NCI-H187 (cell line): Measurements from ENCODE around the gene OR5B12.
"Not testable (repeated sequence)": the region's sequence is repeated elsewhere in the genome, so short reads cannot be mapped to it uniquely, and the experiment has no call there.

Source experiments
- DNase-seq, 2 experiments: peaks; one replicate each; lab custom pipeline; 2025; lab: John Stamatoyannopoulos, UW

Gene OR5B12

GRCh38 chr11:58442136-58442535 lies at the start of gene OR5B12:
OR5B12 (minus strand) TSS chr11:58442236; CDS start chr11:58440151, 2,085 bp downstream.
- no peak for DNase-seq

GRCh38 chr11:58490827-58491226 lies 48.8 kb upstream of the OR5B12 start:
- no peak for DNase-seq

- DNase-seq: no peak
These were observed 45.1 kb upstream of the OR5B12 start for GRCh38 chr11:58487170-58487569.

GRCh38 chr11:58485961-58486360 lies 43.9 kb upstream of the OR5B12 start:
- no peak for DNase-seq

- DNase-seq: no peak
These were observed 29.9 kb upstream of the OR5B12 start for GRCh38 chr11:58471892-58472291.

GRCh38 chr11:58466293-58466692 lies 24.3 kb upstream of the OR5B12 start:
- DNase-seq: no peak

GRCh38 chr11:58465690-58466089 lies 23.7 kb upstream of the OR5B12 start:
- DNase-seq: no peak

- DNase-seq: no peak
These were observed 9.5 kb upstream of the OR5B12 start for GRCh38 chr11:58451585-58451984.

- DNase-seq: no peak
These were observed 4.3 kb upstream of the OR5B12 start for GRCh38 chr11:58446294-58446693.

- no peak for DNase-seq
These were observed 2.3 kb upstream of the OR5B12 start for GRCh38 chr11:58444300-58444699.

- DNase-seq: no peak
These were observed 3.5 kb downstream of the OR5B12 start for GRCh38 chr11:58438486-58438885.

- DNase-seq: no peak
These were observed 7.8 kb downstream of the OR5B12 start for GRCh38 chr11:58434217-58434616.

- no peak for DNase-seq
These were observed 8.3 kb downstream of the OR5B12 start for GRCh38 chr11:58433638-58434203.

- no peak for DNase-seq
These were observed 12.8 kb downstream of the OR5B12 start for GRCh38 chr11:58429273-58429672.

GRCh38 chr11:58428021-58428420 lies 14.0 kb downstream of the OR5B12 start, which contains the start of gene OR5B2:
OR5B2 (minus strand) TSS chr11:58428121; CDS start chr11:58423261, 4,860 bp downstream.
- no peak for DNase-seq

GRCh38 chr11:58406774-58407173 lies 35.3 kb downstream of the OR5B12 start, which contains the start of gene OR5B3:
OR5B3 (minus strand) TSS chr11:58406874; CDS start chr11:58403409, 3,465 bp downstream.
- no peak for DNase-seq

- not testable (repeated sequence) for DNase-seq
These were observed 42.4 kb downstream of the OR5B12 start for GRCh38 chr11:58399622-58400021.

GRCh38 chr11:58395581-58395980 lies 46.5 kb downstream of the OR5B12 start:
- DNase-seq: no peak

- no peak for DNase-seq
These were observed 47.8 kb downstream of the OR5B12 start for GRCh38 chr11:58394195-58394594.

GRCh38 chr11:58392746-58393145 lies 49.3 kb downstream of the OR5B12 start:
- DNase-seq: no peak

- no peak for DNase-seq
These were observed 50.2 kb downstream of the OR5B12 start for GRCh38 chr11:58391879-58392278.

- no peak for DNase-seq
These were observed 51.4 kb downstream of the OR5B12 start for GRCh38 chr11:58390551-58391063.
